SKM-1 (cell line): Measurements from ENCODE around the gene SPTLC1.
"Not testable (repeated sequence)": the region's sequence is repeated elsewhere in the genome, so short reads cannot be mapped to it uniquely, and the experiment has no call there.

Source experiments
- DNase-seq: peaks from one replicate; lab custom pipeline; 2025; ENCODE audit not compliant: unreplicated experiment; lab: John Stamatoyannopoulos, UW

Gene SPTLC1, protein sequence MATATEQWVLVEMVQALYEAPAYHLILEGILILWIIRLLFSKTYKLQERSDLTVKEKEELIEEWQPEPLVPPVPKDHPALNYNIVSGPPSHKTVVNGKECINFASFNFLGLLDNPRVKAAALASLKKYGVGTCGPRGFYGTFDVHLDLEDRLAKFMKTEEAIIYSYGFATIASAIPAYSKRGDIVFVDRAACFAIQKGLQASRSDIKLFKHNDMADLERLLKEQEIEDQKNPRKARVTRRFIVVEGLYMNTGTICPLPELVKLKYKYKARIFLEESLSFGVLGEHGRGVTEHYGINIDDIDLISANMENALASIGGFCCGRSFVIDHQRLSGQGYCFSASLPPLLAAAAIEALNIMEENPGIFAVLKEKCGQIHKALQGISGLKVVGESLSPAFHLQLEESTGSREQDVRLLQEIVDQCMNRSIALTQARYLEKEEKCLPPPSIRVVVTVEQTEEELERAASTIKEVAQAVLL

DNA sequence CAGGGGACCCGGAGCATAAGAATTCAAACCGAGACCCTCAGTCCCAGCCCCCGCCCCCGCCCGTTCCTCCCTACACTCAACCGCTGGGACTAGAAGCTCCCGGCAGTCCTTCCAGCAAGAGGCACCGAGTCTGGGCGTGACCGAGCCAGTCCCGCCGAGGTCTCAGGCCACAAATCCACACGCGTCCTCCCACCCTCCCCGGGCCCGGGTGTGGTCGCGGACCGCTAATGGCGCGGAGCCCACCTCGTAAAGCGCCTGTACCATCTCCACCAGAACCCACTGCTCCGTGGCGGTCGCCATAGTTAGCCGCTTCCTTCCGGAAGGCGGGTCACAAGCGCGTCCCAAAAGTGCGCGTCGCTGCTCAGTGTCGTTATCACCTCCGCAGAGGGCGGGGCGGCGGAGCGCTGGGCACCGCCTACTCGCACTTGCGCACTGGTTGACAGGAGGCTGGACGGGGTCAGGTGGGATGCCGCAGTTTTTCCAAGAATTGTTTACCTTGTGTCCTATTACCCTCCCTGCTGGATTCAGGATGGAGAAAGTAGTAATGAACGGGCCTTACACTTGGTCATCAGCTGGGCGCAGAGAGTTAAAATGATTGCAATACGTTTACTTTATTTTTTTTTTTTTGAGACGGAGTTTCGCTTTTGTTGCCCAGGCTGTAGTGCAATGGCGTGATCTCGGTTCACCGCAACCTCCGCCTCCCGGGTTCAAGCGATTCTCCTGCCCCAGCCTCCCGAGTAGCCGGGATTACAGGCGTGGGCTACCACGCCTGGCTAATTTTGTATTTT lies at the start of gene SPTLC1:
TSS of gene SPTLC1 (minus strand) at position 343 of the 788 bp plus-strand sequence. CDS start at position 300, 43 bp downstream.
- DNase-seq: peak; percentile 52

DNA sequence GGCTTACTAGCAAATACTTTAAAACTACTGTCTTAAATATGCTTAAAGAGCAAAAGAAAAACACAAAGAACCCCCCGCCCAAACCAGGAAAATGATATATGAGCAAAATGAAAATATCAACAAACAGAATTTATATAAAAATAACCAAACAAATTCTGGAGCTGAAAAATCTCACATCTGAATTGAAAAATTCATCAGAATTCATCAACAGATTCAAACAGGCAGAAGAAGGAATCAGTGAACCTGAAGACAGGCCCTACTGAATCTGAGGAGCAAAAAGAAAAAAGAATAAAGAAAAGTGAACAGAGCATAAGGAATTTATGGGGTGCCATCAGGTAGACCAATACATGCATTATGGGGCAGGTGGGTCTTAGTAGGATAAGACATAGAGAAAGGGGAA lies 49.8 kb upstream of the SPTLC1 start:
- DNase-seq: no peak

DNA sequence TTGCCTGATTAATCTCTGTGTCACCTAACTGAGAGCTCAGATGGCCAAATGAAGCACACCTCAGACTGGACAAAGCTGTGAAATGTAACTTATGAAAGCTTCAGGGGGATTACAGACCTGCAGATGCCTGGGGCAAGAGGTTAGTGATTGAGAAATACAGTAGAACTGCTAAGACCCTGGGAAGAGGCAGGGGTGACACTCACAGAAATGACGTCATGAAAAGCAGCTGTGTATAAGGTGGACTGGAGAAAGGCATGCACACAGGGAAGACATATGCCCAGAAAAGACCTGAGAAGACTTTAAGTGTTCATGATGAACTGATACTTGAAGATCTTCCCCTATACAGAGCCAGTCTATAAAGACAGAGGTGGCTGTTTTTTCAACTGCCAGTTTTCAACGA lies 49.3 kb upstream of the SPTLC1 start:
- DNase-seq: no peak

DNA sequence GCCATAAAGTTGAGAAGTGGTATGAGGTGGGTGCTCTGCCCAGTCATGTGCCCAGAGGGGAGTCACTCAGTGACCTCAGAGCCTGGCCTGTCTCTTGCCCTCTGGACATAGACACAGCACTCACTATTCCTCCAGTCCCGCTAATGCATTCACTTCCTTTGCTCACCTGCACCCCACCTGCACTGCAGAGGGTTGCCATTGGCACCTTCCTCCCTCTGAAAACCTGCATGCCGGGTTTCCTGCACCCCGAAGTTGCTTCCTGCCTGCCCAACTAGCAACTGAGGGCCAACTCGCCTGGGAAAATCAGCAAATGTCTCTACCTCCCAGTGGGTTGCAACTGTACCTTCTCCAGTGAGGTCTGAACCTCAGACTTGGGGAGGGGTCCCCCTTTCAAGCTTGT lies 48.1 kb upstream of the SPTLC1 start:
- DNase-seq: no peak

DNA sequence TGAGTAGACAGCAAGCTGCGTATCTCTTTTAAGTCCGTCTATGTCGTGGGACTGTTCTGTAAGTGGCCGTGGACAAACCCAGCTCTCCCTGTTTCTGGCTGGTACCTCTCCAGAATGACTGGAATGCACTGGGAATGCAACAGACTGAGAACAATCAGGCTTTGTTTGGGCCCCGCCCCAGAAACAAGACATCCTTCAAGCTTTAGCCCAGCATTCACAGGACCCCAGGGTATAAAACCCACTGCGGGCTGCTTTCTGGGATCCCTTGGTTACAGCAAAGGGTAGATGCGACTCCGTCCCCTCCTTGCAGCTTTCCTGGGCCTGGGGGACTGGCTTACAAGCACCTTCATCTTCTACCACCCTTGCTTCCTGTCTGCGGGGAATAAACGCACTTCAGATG lies 45.6 kb upstream of the SPTLC1 start:
- no peak for DNase-seq

DNA sequence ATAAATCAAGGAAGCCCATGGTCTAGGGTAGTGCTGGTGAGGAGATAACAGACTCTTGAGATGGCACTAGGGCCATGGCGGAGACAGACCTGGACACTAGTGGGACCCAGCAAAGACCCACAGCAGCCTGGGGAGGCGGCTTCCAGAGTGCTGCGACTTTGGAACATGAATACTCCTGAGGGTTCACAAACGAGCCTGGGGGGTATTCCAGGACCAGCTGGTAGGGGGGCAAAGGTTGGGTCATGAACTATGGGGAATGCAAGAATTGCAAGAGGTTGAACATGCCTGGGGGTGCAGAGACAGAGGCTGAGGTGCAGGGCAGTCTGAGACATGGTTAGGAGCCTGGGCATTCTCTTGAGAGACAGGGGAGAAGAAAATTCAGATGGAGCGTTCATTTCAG lies 43.8 kb upstream of the SPTLC1 start:
- DNase-seq: no peak

DNA sequence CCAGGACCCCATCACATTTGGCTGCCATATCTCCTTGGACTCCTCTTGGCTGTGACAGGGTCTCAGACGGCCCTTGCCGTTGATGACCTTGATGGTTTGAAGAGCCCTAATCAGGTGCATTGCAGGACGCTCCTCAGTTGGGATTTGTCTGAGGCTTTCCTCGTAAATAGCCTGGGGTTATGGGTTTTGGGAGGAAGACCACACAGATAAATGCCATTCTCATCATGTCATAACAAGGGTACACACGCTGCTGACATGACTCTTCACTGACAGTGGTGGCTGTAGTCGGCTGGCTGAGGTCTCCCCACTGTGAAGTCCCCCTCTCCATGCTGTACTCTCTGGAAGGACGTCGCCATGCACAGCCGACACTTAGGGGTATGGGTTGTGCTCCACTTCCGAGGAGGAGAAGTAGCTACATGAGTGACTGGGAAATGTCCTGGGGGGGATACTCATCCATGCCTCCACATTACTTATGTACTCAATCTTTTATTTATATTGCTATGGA lies 42.9 kb upstream of the SPTLC1 start:
- DNase-seq: no peak

DNA sequence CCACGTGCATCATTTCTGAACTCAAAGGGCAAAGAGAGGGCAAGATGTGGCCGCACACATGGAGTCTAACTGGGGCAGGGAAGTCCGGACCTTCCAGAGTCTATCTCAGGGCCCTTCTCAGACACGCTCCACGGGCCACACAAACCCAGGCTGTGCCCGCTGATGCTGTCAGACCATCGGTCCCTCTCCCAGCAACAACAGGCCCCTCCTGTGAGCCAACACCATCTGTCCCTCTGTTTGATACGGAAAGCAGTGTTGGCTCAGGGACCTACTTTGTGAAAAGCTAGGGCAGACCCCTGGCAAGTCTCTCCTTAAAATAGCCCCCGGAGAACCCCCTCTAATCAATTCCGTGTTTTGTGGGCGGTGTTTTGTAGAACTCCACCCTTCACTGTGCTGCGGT lies 40.5 kb upstream of the SPTLC1 start:
- DNase-seq: not testable (repeated sequence)

DNA sequence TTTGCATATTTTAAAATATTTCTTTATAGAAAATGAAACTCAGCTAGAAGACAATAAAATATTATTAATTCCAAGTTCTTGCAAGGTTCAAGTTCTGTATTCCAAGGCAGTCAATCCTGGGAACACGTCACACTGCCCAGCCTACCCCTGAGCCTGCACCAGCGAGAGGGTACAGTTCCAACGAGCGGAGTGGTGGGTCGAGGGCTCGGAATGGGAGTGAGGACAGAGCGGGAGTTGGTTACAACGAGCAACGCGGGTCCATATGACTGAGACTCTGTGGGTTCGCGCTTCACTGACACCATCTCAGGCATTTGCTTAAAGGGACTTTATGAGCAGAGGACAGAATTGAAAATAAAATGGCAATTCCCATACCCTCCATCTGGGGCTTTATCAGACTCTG lies 40.0 kb upstream of the SPTLC1 start:
- DNase-seq: no peak

DNA sequence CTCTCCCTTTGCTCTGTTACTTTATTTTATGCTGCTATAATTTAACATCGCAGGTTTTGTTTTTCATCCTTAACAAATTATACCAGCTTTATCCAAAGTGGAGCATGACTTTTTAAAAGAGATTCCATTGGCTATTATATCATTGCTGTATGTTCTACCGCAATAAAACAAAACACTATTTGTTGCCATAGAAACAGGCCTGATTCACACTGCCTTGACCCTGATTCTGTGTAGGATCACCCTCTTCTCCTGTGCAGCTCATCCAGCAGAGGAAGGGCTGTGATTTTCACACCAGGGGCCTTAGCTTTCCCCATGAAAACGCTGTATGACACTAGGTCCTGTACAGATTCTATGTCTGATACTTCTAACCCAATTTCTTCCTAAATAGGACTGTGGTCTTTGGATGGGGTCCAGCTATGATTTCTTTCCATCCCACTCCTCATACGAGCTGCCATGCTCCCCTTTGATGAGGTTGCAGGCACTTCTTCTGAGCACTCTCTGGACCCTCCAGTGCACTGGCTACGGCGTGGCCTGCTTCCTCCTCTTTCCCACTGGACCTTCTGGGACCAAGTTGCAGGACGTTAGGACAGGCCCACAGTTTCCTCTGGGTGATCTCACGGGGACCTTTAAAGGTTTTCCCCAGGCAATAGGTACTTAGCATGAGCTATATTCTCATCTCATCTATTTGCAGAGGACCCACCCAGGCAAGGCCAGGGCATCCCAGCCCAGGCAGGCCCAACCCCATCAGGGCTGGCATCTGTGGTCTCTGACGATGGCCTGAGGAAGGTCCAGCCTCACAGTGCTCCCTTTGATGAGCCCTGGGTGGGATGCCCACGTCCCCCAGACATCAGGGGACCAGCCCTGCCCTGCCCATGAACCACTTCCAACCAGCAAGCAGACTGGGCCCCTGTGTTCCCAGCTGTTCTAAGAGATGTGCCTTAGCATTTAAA lies 38.5 kb upstream of the SPTLC1 start:
- DNase-seq: not testable (repeated sequence)

DNA sequence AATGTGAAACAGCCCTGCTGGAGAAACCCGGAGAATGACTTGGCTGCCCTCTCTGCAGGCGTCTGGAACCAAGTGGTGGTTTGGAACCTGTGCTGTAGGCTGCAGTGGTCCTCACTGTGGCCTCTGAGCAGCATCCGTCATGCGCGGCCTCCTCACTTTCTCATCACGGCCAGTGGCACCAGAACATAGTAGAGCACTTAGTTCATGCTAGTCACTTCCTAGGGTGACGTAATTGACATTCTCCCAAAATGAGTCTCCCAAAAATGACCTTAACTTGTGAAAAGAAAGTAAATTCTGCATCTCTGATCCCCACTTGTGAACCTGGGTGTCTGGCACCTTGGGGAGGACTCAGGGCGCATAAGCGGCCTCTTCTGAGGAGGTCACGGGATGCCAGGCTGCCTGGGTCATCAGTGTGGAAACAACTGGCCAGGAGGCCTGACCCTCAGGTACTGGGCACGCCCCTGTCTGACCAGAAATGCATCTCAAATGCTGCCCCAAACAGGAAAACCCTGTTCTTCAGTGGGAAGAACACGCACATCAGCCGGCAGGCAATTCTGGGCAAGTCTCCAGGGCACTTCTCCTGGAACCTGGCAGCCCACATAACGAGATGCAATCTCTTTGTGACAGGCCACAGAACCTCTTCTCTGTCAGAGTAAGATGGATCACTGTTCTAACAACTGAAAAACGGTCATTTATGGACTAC lies 36.6 kb upstream of the SPTLC1 start:
- no peak for DNase-seq

DNA sequence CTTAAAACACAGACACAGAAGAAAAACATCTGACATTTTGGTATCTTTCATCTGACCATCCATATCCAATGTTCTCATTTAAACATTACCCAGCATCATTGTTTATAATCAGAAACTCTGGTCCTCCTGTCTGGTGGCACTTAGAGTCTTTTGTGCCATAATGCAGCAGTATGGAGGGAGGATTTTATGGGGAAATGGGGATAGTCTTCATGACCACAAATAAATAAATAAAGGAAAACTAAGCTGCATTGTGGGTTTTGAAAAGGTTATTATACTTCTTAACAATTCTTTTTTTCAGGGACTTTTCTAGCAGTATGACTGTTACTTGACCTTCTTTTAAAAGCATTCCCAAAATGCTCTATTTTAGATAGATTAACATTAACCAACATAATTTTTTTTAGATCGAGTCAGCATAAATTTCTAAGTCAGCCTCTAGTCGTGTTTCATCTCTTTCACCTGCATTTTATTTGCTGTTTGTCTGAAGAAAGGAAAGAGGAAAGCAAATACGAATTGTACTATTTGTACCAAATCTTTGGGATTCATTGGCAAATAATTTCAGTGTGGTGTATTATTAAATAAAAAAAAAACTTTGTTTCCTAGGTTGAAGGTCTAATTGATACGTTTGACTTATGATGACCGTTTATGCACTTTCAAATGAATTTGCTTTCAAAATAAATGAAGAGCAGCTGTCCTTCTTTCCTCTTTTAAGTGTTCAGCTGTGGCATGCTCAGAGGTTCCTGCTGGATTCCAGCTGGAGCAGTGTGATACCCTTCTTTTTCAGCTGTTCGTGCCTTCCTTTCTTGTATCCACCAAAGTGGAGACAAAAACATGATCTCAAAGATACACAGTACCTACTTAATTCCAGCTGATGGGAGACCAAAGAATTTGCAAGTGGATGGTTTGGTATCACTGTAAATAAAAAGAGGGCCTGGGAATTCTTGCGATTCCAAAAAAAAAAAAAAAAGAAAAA lies 35.6 kb upstream of the SPTLC1 start:
- not testable (repeated sequence) for DNase-seq

DNA sequence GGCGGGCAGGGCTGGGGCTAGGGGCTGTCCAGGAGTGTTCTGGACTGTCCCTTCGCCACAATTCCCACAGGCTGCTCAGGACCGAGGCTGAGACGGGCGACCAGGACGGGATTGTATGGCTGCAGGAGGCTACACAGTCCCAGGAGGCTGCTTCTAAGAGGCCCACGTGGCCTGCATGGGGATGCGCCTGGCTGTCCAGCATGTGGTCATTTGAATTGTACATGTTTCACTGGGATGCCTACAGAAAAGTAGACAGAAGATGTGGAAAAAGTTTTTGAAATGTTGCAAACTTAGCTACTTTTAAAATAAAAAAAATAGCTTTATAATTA lies 32.6 kb upstream of the SPTLC1 start:
- no peak for DNase-seq

DNA sequence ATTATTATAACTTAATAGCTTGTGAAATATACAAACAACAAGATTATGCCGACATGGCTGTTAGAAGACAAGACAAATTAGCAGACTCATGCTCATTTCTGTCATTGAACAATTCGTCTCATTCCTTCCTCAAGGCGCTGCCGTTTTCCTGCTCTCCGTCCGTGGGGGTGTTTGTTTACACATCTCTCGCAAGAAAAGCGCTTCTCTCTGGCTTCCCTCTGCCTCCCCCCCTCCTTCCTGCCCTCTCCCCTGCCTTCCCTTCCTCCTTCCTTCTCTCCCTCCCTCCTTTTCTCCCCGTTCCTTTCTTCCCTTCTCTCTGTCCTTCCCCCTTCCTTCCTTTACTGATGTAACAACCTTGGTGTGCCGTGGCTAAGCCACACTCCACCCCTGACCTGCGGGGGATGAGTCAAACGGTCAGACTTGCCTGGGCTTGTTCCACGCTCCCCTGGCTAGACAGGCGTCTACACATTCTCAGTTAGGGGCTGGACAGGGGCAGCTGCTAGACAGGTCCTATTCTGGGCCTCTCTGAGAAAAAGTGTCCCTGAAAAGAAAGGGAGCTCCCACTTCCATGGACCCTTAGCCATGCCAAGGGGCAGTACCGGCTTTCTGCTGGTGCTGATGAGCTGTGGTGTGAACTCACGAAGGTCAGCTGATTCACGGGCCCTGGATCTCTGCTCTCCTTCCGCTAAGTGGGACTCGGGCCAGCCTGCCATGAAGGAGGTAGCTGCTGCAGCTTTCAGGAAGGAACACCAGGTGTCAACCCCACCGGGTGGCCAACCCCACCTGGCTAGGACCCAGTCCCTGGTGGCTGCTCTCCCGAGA lies 32.0 kb upstream of the SPTLC1 start:
- DNase-seq: peak; percentile 14

DNA sequence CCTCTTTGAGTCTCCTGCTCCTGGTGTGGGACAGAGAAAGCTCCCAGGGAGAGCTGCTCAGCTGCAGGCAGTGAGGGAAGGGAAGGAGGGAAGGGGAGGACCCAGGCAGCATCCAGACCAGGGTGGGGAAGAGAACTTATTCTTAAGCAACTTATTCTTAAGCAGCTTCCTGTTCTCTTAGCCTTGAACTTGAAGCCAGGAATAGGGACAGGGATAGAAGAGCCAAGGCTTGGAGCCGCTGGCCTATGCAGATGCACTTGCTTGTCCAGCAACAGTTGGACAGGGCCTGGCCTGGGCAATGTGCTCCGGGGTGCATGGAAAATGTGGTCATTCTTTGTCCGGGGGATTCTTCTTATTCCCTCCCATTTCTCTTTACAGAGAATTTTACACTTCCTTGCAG lies 31.4 kb upstream of the SPTLC1 start:
- DNase-seq: no peak

DNA sequence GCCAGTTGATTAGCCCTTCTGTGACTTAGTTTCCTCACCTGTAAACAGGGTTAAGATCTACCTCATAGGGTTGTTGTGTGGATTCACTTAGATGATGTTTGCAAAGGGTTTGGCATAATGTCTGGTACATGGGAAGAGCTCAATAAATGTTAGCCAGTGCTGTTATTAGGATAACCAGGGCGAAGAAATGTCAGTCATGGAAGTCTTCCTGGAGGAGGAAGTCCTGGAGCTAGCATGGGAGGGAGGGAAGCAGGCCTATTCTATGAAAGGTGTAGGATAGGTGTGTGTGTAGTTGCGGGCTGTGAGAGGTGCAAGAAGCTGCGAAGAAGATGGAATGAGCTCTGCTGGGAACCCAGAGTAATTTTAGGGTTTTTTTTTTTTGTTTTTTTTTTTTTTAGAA lies 30.6 kb upstream of the SPTLC1 start:
- DNase-seq: not testable (repeated sequence)

DNA sequence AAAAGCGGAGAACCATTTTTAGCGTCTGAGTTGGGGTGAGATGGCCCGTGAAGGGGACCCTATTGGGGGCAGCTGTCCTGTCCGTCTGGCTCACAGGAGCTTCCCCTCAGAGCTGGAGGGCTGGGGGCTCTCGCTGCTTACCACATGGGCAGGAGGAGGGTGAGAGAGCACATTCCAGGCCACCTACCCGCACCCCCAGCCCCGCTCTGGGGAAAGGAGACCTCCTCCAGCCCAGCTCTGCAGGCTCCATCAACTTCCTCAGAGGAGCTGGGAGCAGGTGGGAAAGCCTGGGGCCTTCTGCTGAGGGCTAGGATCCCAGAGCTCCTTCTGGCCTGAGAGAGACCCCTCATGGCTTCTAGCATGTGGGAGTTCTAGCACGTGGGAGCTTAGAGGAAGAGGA lies 27.1 kb upstream of the SPTLC1 start:
- no peak for DNase-seq
